A549 (cell line): Measurements from ENCODE around the gene COQ9. TPM values are rescaled to one million over a fixed set of nuclear protein-coding genes. Genes with fewer than 3 reads are reported as not detected.

ENCODE experiments used
- ATAC-seq, 2 experiments: fragments of 200-7000 bp in 1 of 2; fragments of >200 bp in 1 of 2; cut with Nextera tagmentation in 1 of 2; cut with Tn5 transposase in 1 of 2; 3 replicates each; pipeline versions ENCODE4 v1.8.0 to v1.9.1; 2018 to 2020; ENCODE audit warnings: mild to moderate bottlenecking in 1 of 2, moderate library complexity in 1 of 2
- CTCF ChIA-PET: fragments of 300-600 bp; sonication (Branson Sonifier 250); formaldehyde crosslinking; extraction: SDS; loops from one replicate; lab custom pipeline; 2021; ENCODE audit warnings: antibody characterized with exemption, inconsistent platforms; lab: Yijun Ruan, JAX
- POLR2A ChIA-PET: fragments of 350-600 bp; formaldehyde crosslinking; extraction: SDS; loops from one replicate; lab custom pipeline; 2021; ENCODE audit warnings: antibody characterized with exemption, inconsistent platforms; lab: Yijun Ruan, JAX
- DNase-seq, 2 experiments: peaks; one replicate each; pipeline versions ENCODE4 v3.0.0 to v3.0.0-alpha.2; 2011 to 2016; ENCODE audit warnings: low read depth in 1 of 2, low spot score in 1 of 2
- FAIRE-seq: peaks from 2 replicates; lab custom pipeline; 2011; peaks lifted over from hg19 to GRCh38; lab: Jason Lieb, UNC
- H3K27ac ChIP-seq, 2 experiments: fragments of >200 bp; sonication (Bioruptor Twin); formaldehyde crosslinking; 3 replicates each; pipeline ENCODE4 v1.5.1; 2016 to 2017
- H3K4me1 ChIP-seq: fragments of >200 bp; sonication (Bioruptor Twin); formaldehyde crosslinking; 3 replicates; pipeline ENCODE4 v1.6.1; 2016
- H3K4me2 ChIP-seq: fragments of >200 bp; sonication (Bioruptor Twin); formaldehyde crosslinking; 3 replicates; pipeline ENCODE4 v1.6.1; 2016
- H3K4me3 ChIP-seq: fragments of >200 bp; sonication (Bioruptor Twin); formaldehyde crosslinking; 3 replicates; pipeline ENCODE4 v1.5.1; 2016
- H3K9me3 ChIP-seq: fragments of >200 bp; sonication (Bioruptor Twin); formaldehyde crosslinking; 3 replicates; pipeline ENCODE4 v1.6.1; 2016
- CEBPB ChIP-seq, 2 experiments: fragments of >200 bp in 1 of 2; sonication (Bioruptor Twin) in 1 of 2; formaldehyde crosslinking in 1 of 2; IDR thresholded peaks; 2 replicates each; pipeline ENCODE4 v1.6.1; 2012 to 2016
- CHD2 ChIP-seq: fragments of 150-350 bp; IDR thresholded peaks from 2 replicates; pipeline ENCODE4 v1.6.1; 2014; ENCODE audit warnings: low read length; ENCODE audit not compliant: partially characterized antibody
- CHD4 ChIP-seq: fragments of 200-600 bp; sonication (generic); IDR thresholded peaks from 2 replicates; pipeline ENCODE4 v1.6.1; 2016; ENCODE audit warnings: antibody characterized with exemption, mild to moderate bottlenecking, borderline replicate concordance
- EP300 ChIP-seq, 2 experiments: fragments of >200 bp; sonication (Bioruptor Twin); formaldehyde crosslinking; IDR thresholded peaks; 2 replicates in 1 of 2; 3 replicates in 1 of 2; pipeline ENCODE4 v1.6.1; 2016 to 2017
- ESRRA ChIP-seq: fragments of 150-350 bp; IDR thresholded peaks from 2 replicates; pipeline ENCODE4 v1.6.1; 2014; ENCODE audit warnings: mild to moderate bottlenecking, low read length, borderline replicate concordance
- HOXB13 ChIP-seq: fragments of 250-450 bp; sonication (Bioruptor Pico); IDR thresholded peaks from 2 replicates; pipeline ENCODE4 v1.5.0; 2020; ENCODE audit warnings: low read depth, mild to moderate bottlenecking, moderate library complexity
- KDM1A ChIP-seq: fragments of 200-600 bp; sonication (generic); IDR thresholded peaks from 2 replicates; pipeline ENCODE4 v1.6.1; 2016; ENCODE audit warnings: low read depth, mild to moderate bottlenecking
- KDM5A ChIP-seq: fragments of 200-600 bp; sonication (generic); IDR thresholded peaks from 2 replicates; pipeline ENCODE4 v1.6.1; 2016; ENCODE audit warnings: antibody characterized with exemption, mild to moderate bottlenecking
- MAX ChIP-seq: IDR thresholded peaks from 2 replicates; pipeline ENCODE4 v1.6.1; 2012
- NR3C1 ChIP-seq: fragments of >200 bp; sonication (Bioruptor Twin); formaldehyde crosslinking; IDR thresholded peaks from 3 replicates; pipeline ENCODE4 v1.6.1; 2017
- PBX3 ChIP-seq: IDR thresholded peaks from 2 replicates; pipeline ENCODE4 v1.6.1; 2012
- POLR2A ChIP-seq: IDR thresholded peaks from 2 replicates; pipeline ENCODE4 v1.6.1; 2012; ENCODE audit warnings: mild to moderate bottlenecking, low read length
- POLR2AphosphoS2 ChIP-seq: conservative IDR thresholded peaks from 2 replicates; pipeline ENCODE4 v1.6.1; 2012; ENCODE audit warnings: low read length, improper control_type of control experiment, inconsistent platforms
- RAD21 ChIP-seq, 2 experiments: fragments of >200 bp in 1 of 2; sonication (Bioruptor Twin) in 1 of 2; formaldehyde crosslinking in 1 of 2; IDR thresholded peaks in 1 of 2; conservative IDR thresholded peaks in 1 of 2; 2 replicates in 1 of 2; 3 replicates in 1 of 2; pipeline ENCODE4 v1.6.1; 2012 to 2018; ENCODE audit warnings: inconsistent platforms in 1 of 2
- REST ChIP-seq: fragments of 200-600 bp; sonication (generic); IDR thresholded peaks from 2 replicates; pipeline ENCODE4 v1.6.1; 2016; ENCODE audit warnings: antibody characterized with exemption, mild to moderate bottlenecking, moderate library complexity
- RFX5 ChIP-seq: fragments of 450-650 bp; IDR thresholded peaks from 2 replicates; pipeline ENCODE4 v1.7.1; 2014; ENCODE audit warnings: antibody characterized with exemption, mild to moderate bottlenecking, moderate library complexity
- RNF2 ChIP-seq: fragments of 200-600 bp; sonication (generic); IDR thresholded peaks from 2 replicates; pipeline ENCODE4 v1.6.1; 2016; ENCODE audit warnings: low read depth, mild to moderate bottlenecking, antibody characterized with exemption, moderate library complexity, borderline replicate concordance
- SMC3 ChIP-seq: fragments of >200 bp; sonication (Bioruptor Twin); formaldehyde crosslinking; IDR thresholded peaks from 3 replicates; pipeline ENCODE4 v1.6.1; 2018; ENCODE audit warnings: inconsistent platforms
- TFCP2L1 ChIP-seq: fragments of 250-450 bp; sonication (Bioruptor Pico); IDR thresholded peaks from 2 replicates; pipeline ENCODE4 v1.5.0; 2021; ENCODE audit warnings: mild to moderate bottlenecking
- ZC3H11A ChIP-seq: fragments of 450-650 bp; IDR thresholded peaks from 2 replicates; pipeline ENCODE4 v1.6.1; 2014; ENCODE audit warnings: antibody characterized with exemption, mild to moderate bottlenecking
- whole genome bisulfite sequencing: methylation state at CpG from one replicate; pipeline ENCODE4 v1.1.6; 2017; ENCODE audit errors: missing lambda C conversion rate; 5-methylcytosine and 5-hydroxymethylcytosine counted together
- polyA plus RNA-seq, 4 experiments: library from polyadenylated mRNA; depleted of rRNA in 3 of 4; stranded (reverse); fragments of >200 nt; fragmentation: RNase III in 1 of 4; extraction: RNeasy Plus Mini Kit Qiagen cat#74134 plus additional on column Dnase treatment in 1 of 4; gene quantifications; 2 replicates in 3 of 4; 3 replicates in 1 of 4; pipeline ENCODE4 v1.2.3, GENCODE V29; 2011 to 2017
- TF ChIP-seq, protein P1 (sequence below): fragments of >200 bp; sonication (Bioruptor Twin); formaldehyde crosslinking; IDR thresholded peaks from 3 replicates; pipeline ENCODE4 v1.5.1; 2016
- TF ChIP-seq, protein P2 (sequence below): fragments of >200 bp; sonication (Bioruptor Twin); formaldehyde crosslinking; IDR thresholded peaks from 2 replicates; pipeline ENCODE4 v1.6.1; 2016
- TF ChIP-seq, protein P3 (sequence below): fragments of 450-650 bp; IDR thresholded peaks from 2 replicates; pipeline ENCODE4 v1.6.1; 2014; ENCODE audit warnings: antibody characterized with exemption

Gene COQ9
- polyA plus RNA-seq, 2 of the 4 experiments (the other 2 are of a cell fraction): 47.2 to 109 TPM

GRCh38 chr16:57489229-57489628 lies 42.0 kb downstream of the COQ9 start (continued):
- TF ChIP-seq, protein P1, sequence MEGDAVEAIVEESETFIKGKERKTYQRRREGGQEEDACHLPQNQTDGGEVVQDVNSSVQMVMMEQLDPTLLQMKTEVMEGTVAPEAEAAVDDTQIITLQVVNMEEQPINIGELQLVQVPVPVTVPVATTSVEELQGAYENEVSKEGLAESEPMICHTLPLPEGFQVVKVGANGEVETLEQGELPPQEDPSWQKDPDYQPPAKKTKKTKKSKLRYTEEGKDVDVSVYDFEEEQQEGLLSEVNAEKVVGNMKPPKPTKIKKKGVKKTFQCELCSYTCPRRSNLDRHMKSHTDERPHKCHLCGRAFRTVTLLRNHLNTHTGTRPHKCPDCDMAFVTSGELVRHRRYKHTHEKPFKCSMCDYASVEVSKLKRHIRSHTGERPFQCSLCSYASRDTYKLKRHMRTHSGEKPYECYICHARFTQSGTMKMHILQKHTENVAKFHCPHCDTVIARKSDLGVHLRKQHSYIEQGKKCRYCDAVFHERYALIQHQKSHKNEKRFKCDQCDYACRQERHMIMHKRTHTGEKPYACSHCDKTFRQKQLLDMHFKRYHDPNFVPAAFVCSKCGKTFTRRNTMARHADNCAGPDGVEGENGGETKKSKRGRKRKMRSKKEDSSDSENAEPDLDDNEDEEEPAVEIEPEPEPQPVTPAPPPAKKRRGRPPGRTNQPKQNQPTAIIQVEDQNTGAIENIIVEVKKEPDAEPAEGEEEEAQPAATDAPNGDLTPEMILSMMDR: no peak
- TF ChIP-seq EP300 (IDR thresholded peaks at IDR 0.05) (no peak), SMC3 (no peak), KDM1A (no peak), ZC3H11A (no peak)
- TF ChIP-seq, all 56 proteins: peak for 0

- ATAC-seq: no peak
- ChIA-PET CTCF (interaction anchor here (1.1 to 22.0 kb wide), 2 partner anchors 28 to 32 kb away, joined by 3 to 194 read pairs; partner anchors contain the start of gene POLR2C), POLR2A (no interaction called here)
- no peak for FAIRE-seq
- 82% methylated on average over 4 of the region's 4 CpGs for WGBS
- Histone ChIP-seq H3K4me1 (no peaks in the 10 kb centered on the region), H3K4me2 (no peak overlapping the region), H3K27ac (no peak overlapping the region), H3K9me3 (no peaks in the 10 kb centered on the region), H3K4me3 (no peak overlapping the region)
- TF ChIP-seq POLR2AphosphoS2: no peak
- TF ChIP-seq NR3C1: no peak
- TF ChIP-seq RNF2: no peak
- TF ChIP-seq MAX: no peak
- TF ChIP-seq, protein P2, sequence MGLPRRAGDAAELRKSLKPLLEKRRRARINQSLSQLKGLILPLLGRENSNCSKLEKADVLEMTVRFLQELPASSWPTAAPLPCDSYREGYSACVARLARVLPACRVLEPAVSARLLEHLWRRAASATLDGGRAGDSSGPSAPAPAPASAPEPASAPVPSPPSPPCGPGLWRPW: no peak
- TF ChIP-seq PBX3: no peak
- TF ChIP-seq POLR2A: no peak
- TF ChIP-seq HOXB13: no peak
- TF ChIP-seq TFCP2L1 (CRISPR knock-in tag): no peak
- no peak for TF ChIP-seq CHD2
- TF ChIP-seq RAD21 (conservative IDR thresholded peaks at IDR 0.05 in 1 of 2, IDR thresholded peaks at IDR 0.05 in 1 of 2): no peak
- no peak for TF ChIP-seq RFX5
- TF ChIP-seq REST: no peak
- TF ChIP-seq, protein P3, sequence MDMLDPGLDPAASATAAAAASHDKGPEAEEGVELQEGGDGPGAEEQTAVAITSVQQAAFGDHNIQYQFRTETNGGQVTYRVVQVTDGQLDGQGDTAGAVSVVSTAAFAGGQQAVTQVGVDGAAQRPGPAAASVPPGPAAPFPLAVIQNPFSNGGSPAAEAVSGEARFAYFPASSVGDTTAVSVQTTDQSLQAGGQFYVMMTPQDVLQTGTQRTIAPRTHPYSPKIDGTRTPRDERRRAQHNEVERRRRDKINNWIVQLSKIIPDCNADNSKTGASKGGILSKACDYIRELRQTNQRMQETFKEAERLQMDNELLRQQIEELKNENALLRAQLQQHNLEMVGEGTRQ: no peak
- TF ChIP-seq CHD4: no peak
- no peak for TF ChIP-seq CEBPB (IDR thresholded peaks at IDR 0.05)
- no peak for TF ChIP-seq KDM5A
- no peak for TF ChIP-seq ESRRA
- DNase-seq: no peak
These were observed 46.5 kb downstream of the COQ9 start for GRCh38 chr16:57493767-57494166.
